ENCODE results near the gene F8. TPM values are rescaled to one million over a fixed set of nuclear protein-coding genes. Genes with fewer than 3 reads are reported as not detected.
"Not testable (repeated sequence)": the region's sequence is repeated elsewhere in the genome, so short reads cannot be mapped to it uniquely, and the experiment has no call there.

F8 gene
- total RNA-seq, 4 donors from 2014 or later: 11.8 to 63.0 (median 28.5) TPM

DNA sequence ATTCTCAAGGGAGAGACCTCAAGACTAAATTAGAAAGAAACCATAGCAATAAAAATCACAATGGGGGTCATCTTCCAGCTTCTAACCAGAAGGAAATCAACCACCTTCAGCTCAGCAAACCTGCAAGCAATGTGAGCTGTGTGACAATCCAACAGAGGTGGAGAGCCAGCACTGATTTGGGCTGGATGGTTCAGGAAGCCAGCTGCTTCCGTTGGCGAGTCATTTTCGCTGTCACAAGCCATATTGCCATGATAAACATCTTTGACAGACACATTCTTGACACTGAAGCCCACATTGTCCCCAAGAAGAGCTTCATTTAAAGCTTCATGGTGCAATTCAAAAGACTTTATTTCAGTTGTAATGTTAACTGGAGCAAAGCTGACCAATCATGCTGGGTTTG is 113.7 kb downstream of the F8 start:
- Histone ChIP-seq H3K4me1 (no peaks in the 10 kb centered on the region), H3K27me3 (no peaks in the 10 kb centered on the region), H3K9me3 (no peaks in the 10 kb centered on the region), H3K27ac (no peak overlapping the region), H3K36me3 (no peaks in the 10 kb centered on the region), H3K4me3 (no peak overlapping the region)
- no peak for DNase-seq
- intact Hi-C loops (cut with DNase I; ENCODE audit: low total_unique reads): no loop called here
- no peak for TF ChIP-seq POLR2A (IDR thresholded peaks at IDR 0.05)
- TF ChIP-seq, protein P1, sequence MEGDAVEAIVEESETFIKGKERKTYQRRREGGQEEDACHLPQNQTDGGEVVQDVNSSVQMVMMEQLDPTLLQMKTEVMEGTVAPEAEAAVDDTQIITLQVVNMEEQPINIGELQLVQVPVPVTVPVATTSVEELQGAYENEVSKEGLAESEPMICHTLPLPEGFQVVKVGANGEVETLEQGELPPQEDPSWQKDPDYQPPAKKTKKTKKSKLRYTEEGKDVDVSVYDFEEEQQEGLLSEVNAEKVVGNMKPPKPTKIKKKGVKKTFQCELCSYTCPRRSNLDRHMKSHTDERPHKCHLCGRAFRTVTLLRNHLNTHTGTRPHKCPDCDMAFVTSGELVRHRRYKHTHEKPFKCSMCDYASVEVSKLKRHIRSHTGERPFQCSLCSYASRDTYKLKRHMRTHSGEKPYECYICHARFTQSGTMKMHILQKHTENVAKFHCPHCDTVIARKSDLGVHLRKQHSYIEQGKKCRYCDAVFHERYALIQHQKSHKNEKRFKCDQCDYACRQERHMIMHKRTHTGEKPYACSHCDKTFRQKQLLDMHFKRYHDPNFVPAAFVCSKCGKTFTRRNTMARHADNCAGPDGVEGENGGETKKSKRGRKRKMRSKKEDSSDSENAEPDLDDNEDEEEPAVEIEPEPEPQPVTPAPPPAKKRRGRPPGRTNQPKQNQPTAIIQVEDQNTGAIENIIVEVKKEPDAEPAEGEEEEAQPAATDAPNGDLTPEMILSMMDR (IDR thresholded peaks at IDR 0.05): no peak

DNA sequence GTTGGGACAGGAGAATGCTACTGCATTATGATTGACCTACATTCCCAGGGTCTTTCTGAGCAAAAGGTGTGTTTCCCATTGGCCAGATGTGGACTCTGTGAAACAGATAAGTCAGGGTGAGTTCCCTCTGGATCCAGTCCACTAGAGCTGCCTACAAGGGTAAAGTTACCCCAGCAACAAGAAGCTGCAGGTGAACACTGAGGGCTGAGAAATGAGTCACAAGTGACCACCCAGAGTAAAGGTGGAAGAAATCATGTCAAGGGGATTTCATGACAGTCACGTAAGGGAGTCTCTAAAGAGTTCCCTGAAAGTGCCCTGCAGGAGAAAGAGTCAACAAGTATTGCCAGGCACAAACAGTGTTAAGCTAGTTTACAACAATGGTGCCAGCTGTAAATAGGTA is 120.1 kb downstream of the F8 start:
- Histone ChIP-seq H3K4me3 (no peak overlapping the region), H3K27me3 (no peaks in the 10 kb centered on the region), H3K27ac (no peak overlapping the region), H3K4me1 (no peaks in the 10 kb centered on the region), H3K36me3 (no peaks in the 10 kb centered on the region), H3K9me3 (no peaks in the 10 kb centered on the region)
- DNase-seq: no peak
- intact Hi-C loops (cut with DNase I; ENCODE audit: low total_unique reads): no loop called here
- TF ChIP-seq, protein P1 (IDR thresholded peaks at IDR 0.05): no peak
- no peak for TF ChIP-seq POLR2A (IDR thresholded peaks at IDR 0.05)

DNA sequence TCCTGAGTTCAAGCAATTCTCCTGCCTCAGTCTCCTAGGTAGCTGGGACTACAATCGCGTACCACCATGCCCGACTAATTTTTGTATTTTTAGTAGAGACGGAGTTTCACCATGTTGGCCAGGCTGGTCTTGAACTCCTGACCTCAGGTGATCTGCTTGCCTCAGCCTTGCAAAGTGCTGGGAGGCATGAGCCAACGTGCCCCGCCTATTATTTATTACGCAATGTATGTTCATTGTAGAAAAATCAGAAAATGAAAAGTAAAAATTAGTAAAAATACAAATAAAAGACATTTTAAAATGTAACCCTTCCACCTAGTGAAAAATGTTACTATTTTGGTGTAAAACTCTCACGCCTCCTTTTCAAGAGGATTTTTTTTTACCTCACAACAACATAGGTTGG is 122.2 kb downstream of the F8 start:
- no peaks in the 10 kb centered on the region for H3K36me3 ChIP-seq
- no peaks in the 10 kb centered on the region for H3K9me3 ChIP-seq
- H3K27me3 ChIP-seq: no peaks in the 10 kb centered on the region
- TF ChIP-seq, protein P1 (IDR thresholded peaks at IDR 0.05): no peak
- TF ChIP-seq POLR2A (IDR thresholded peaks at IDR 0.05): no peak
- H3K4me3 ChIP-seq: no peak overlapping the region
- intact Hi-C loops (cut with DNase I; ENCODE audit: low total_unique reads): no loop called here
- H3K4me1 ChIP-seq: no peaks in the 10 kb centered on the region
- no peak overlapping the region for H3K27ac ChIP-seq
- no peak for DNase-seq

DNA sequence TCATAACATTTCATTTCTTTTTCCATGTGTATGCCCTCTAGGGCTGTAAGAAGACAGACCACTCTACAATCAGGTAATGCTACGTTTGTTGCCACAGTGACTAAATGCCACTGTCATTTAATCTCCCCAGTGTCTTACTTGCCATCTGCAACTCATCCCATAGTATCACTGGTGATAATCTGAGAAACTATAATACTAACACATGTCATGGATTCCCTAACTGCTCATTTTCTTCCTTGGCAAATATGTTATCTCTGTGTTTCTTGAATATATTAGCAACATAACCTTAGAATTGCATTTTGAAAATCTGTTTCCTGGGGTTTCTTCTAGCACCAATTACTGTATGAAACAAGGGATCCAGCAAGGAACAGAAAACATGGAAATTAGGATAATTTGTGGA is 130.2 kb downstream of the F8 start:
- Histone ChIP-seq H3K27me3 (no peaks in the 10 kb centered on the region), H3K36me3 (no peaks in the 10 kb centered on the region), H3K4me3 (no peak overlapping the region), H3K27ac (no peak overlapping the region), H3K9me3 (no peaks in the 10 kb centered on the region), H3K4me1 (no peaks in the 10 kb centered on the region)
- intact Hi-C loops (cut with DNase I; ENCODE audit: low total_unique reads): no loop called here
- no peak for TF ChIP-seq POLR2A (IDR thresholded peaks at IDR 0.05)
- TF ChIP-seq, protein P1 (IDR thresholded peaks at IDR 0.05): no peak
- no peak for DNase-seq

DNA sequence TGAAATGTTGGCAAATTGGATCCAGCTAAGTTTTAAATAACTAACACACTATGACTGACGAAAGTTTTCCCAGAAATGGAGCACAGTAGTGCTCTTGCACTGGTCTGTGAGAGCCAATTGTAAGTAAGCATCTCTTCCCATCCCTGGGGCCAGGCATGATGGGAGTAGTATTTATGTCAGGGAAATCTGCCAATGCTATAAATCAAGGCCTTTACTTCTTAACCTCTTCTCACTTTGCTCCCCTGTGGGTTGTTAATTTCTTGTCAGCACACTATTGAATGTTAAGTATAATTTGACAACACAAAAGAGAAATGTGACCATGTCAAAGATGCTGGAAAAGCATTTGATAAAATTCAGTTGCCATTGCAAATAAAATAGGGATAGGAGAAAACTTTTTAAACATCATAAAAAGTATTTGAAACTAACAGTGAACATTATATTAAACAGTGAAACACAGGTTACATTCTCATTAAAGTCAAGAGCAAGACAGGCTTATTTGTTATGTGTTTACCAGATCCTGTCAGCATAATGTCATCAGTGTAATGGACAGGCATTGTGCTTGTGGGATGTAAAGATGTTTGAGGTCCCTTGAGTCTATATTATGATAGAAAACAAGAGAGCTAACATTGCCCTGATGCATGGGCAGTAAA is 131.4 kb downstream of the F8 start:
- no peak for DNase-seq
- H3K4me1 ChIP-seq: no peaks in the 10 kb centered on the region
- H3K27me3 ChIP-seq: no peaks in the 10 kb centered on the region
- H3K27ac ChIP-seq: no peak overlapping the region
- H3K9me3 ChIP-seq: no peaks in the 10 kb centered on the region
- TF ChIP-seq, protein P1 (IDR thresholded peaks at IDR 0.05): no peak
- TF ChIP-seq POLR2A (IDR thresholded peaks at IDR 0.05): no peak
- intact Hi-C loops (cut with DNase I; ENCODE audit: low total_unique reads): no loop called here
- H3K4me3 ChIP-seq: no peak overlapping the region
- H3K36me3 ChIP-seq: no peaks in the 10 kb centered on the region

DNA sequence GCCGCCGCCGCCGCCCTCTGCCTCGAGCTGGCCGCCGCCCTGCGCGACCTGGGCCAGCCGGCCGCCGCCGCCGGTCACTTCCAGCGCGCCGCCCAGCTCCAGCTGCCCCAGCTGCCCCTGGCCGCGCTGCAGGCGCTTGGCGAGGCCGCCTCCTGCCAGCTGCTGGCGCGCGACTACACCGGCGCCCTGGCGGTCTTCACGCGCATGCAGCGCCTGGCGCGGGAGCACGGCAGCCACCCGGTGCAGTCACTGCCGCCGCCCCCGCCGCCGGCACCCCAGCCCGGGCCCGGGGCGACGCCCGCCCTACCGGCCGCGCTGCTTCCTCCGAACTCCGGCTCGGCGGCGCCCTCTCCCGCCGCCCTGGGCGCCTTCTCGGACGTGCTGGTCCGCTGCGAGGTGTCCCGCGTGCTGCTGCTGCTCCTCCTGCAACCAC is 135.7 kb downstream of the F8 start:
- H3K4me3 ChIP-seq; H3K27me3 ChIP-seq; H3K4me1 ChIP-seq; intact Hi-C loops (cut with DNase I; ENCODE audit: low total_unique reads); H3K27ac ChIP-seq; H3K36me3 ChIP-seq; H3K9me3 ChIP-seq; DNase-seq: not testable (repeated sequence)

DNA sequence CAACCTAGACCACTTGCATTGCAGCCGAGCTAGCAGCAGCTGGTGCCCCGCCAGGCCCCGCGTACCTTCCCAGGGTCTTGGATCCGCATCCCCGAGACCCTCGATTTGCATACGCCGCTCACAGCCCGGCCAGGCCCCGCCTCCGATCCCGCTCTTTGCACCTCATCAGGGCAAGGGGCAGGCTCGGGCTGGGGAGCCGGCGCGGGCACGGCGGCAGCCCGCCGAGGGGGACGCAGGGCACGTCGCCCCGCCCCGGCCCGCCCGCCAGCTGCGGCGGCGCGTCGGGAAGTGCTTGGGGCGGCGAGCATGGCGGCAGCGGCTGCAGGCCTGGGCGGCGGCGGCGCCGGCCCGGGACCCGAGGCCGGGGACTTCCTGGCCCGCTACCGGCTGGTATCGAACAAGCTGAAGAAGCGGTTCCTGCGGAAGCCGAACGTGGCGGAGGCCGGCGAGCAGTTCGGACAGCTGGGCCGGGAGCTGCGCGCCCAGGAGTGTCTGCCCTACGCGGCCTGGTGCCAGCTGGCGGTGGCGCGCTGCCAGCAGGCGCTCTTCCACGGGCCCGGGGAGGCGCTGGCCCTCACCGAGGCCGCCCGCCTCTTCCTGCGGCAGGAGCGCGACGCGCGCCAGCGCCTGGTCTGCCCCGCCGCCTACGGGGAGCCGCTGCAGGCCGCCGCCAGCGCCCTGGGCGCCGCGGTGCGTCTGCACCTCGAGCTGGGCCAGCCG is 136.3 kb downstream of the F8 start, which contains the start of gene F8A1:
F8A1 (plus strand) TSS at position 287 of the 720 bp plus-strand sequence; CDS start at position 307, 20 bp downstream.
- H3K4me1 ChIP-seq; H3K4me3 ChIP-seq; DNase-seq; H3K27ac ChIP-seq; intact Hi-C loops (cut with DNase I; ENCODE audit: low total_unique reads); H3K36me3 ChIP-seq; H3K27me3 ChIP-seq; H3K9me3 ChIP-seq: not testable (repeated sequence)

DNA sequence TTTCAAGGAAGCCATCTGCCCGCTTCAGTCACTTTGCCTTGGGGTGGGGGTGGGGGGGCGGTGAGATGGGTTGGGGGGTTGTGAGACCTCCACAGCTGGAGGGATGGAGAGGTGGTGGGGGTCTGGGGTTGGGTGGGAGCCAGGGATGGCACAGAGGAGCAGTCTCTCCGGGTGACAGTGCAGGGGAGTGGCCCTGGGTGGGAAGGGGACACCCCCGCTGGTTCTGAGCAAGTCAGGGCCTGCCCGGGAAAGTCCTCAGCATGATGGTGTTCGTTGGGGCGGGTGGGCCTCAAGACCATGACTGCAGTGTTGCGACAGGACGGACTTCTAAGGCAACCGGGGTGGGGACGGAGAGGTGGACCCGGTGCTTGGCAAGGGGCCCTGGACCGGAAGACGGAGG is 137.0 kb downstream of the F8 start:
- H3K9me3 ChIP-seq; DNase-seq; intact Hi-C loops (cut with DNase I; ENCODE audit: low total_unique reads); H3K27me3 ChIP-seq; H3K27ac ChIP-seq; H3K36me3 ChIP-seq; H3K4me3 ChIP-seq; H3K4me1 ChIP-seq: not testable (repeated sequence)
